SH-SY5Y (cell line): ENCODE results near the gene HNMT.

Experiments used
- GATA2 ChIP-seq: IDR thresholded peaks from 2 replicates; pipeline ENCODE4 v1.6.1; 2011; ENCODE audit warnings: mild to moderate bottlenecking, low read depth, low read length
- GATA3 ChIP-seq: IDR thresholded peaks from 2 replicates; pipeline ENCODE4 v1.6.1; 2011; ENCODE audit warnings: low read depth, mild to moderate bottlenecking, low read length, moderate library complexity

Gene HNMT

DNA sequence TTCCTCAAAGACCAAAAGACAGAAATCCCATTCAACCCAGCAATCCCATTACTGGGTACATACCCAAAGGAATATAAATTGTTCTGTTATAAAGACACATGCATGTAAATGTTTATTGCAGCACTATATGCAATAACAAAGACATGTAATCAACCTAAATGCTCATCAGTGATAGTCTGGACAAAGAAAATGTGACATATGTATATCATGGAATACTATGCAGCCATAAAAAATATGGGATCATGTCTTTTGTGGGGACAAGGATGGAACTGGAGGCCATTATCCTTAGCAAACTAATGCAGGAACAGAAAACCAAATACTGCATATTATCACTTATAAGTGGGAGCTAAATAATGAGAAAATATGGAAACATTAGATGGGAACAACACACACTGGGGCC, 2.7 kb upstream of the HNMT start:
- TF ChIP-seq GATA2 (no peak), GATA3 (no peak)

DNA sequence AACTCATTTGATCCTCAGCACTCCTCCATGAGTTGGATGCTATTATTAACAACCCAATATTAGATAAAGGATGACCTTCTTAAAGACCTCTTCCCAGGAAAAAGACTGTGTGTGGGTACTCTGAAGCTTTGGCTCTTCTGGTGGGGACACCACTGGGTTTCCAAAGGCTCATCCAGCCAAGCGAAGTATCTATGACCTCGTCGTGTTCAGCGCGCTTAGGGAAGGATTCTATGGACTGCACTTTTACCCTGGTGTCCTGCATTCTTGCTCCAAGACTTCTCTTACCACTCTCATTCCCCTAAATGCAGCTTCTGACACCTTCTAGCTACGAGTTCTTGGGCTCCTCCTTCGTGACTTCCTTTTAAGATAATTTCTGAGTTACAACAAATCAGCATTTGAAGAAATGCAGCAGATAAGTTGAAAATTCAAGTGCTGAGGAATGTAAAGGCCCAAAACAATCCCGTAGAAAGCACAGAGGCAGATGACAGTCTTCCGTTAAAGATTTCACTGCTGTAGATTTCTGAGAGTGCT, 673 bp upstream of the HNMT start:
- TF ChIP-seq GATA2 (no peak), GATA3 (no peak)

DNA sequence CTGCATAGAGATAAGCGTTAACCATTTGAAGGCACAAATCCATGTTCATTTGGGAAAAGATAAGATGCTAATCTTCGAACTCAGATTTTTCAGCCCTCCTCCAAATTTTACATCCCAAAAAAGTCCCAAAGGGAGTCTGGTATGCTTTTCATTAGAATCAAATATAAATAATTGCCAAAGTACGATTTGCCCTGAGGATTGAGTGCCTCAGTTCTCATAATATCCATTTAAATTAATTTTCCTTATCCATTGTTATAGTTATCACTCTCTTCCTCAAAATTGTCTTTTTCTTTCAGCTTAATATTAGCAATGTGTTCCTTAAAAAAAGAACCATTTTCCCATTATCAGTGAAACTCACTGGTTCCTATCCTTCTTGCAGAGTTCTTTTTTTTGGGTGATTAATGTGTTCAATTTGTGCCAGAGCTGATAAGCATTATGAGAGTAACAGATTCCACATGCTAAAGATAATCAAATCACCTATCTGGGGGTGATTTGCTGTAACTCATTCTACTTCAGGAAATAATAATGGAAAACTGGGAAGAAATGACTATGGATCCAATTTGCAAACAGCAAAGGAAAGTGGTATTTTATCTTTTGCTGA, 686 bp downstream of the HNMT start:
- peak; percentile 98; the same call in 1 of the 2 replicates for TF ChIP-seq GATA2
- peak; percentile 95 for TF ChIP-seq GATA3

GRCh38 chr2:137966043-137966442, 1.8 kb downstream of the HNMT start:
- TF ChIP-seq GATA2 (no peak), GATA3 (no peak)

DNA sequence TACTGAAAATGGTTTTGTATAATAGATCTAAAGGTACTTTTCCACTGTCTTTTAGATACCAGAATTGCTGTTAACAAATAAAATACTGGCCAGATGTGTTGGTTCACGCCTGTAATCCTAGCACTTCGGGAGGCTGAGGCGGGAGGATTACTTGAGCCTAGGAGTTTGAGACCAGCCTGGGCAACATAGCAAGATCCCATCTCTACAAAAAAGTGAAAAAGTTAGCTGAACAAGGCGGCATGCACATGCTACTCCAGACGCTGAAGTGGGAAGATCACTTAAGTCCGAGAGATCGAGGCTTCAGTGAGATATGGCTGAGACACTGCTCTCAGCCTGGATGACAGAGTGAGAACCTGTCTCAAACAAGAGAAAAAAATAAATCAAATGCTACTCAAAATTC, 2.8 kb downstream of the HNMT start:
- no peak for TF ChIP-seq GATA2
- no peak for TF ChIP-seq GATA3

DNA sequence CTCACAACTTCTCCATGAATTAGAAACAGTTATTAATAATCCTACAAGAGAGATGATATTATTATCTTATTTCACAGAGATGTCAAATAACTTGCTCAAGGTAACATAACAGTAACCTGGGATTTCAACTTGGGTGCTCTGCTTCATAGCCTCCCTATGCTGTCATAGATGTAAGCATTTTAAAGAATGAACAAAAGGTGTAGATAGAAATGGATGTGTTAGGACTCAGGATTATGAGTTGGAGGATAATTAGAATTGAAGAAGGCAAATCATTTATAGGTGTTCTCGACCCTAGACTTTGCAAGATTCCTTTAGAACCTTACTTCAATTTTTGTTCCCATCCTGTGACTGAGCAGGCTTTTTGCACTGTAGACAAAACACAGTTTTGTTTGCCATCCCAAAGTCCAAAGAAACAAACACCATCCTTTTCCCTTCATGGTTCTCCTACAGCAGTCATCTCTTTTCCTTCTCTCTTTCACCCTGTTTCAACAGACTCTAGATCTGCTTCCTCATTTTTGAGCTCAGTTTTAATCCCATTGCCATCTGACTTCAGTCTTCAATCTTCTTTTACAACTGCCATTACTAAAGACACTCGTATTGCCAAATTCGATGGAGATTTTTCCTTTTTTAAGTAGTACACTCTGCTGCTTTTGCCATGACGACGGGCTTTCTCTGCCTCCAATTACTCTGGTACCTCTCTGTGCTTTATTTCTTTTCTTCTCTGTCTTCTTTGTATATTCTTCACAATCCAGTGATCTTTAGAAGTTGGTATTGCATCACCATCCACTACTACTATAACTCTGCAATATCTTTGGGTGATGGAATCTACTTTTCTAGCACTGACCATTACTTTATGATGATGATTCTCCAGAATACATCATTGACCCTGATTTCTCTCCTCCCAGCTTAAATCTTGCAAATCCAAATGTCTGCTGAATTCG, 4.5 kb downstream of the HNMT start:
- TF ChIP-seq GATA2 (no peak), GATA3 (no peak)

DNA sequence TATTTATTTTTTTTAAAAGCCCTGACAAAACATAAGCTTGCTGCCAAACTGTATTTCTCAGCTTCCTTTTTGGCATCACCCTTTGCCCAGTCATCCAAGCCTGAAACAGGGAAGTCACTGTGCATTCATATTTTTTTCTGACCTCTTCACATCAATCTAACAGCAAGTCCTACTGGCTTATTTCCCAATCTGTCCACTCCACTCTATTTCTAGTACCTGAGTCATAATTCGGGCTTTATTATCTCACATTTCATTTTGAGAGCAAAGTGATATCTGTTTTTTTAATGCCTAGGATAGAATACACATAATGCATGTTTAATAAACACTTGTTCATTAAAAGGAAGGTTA, 5.1 kb downstream of the HNMT start:
- TF ChIP-seq GATA2 (no peak), GATA3 (no peak)

- TF ChIP-seq GATA2 = no peak
- no peak for TF ChIP-seq GATA3
Measured at GRCh38 chr2:137969876-137970275, 5.6 kb downstream of the HNMT start.

GRCh38 chr2:137973280-137973679, 9.0 kb downstream of the HNMT start:
- TF ChIP-seq GATA2 (no peak), GATA3 (no peak)

GRCh38 chr2:137975280-137976271, 11.3 kb downstream of the HNMT start:
- TF ChIP-seq GATA2 (no peak), GATA3 (no peak)

GRCh38 chr2:137976274-137976673, 12.0 kb downstream of the HNMT start:
- no peak for TF ChIP-seq GATA3
- no peak for TF ChIP-seq GATA2

- TF ChIP-seq GATA3 (no peak), GATA2 (no peak)
Measured at GRCh38 chr2:137977790-137978189, 13.5 kb downstream of the HNMT start.

GRCh38 chr2:137980459-137980858, 16.2 kb downstream of the HNMT start:
- no peak for TF ChIP-seq GATA3
- no peak for TF ChIP-seq GATA2

- TF ChIP-seq GATA2 (no peak), GATA3 (no peak)
Measured at GRCh38 chr2:137981112-137981656, 16.9 kb downstream of the HNMT start.
